HepG2 (cell line): Measurements from ENCODE around the gene CTSV. TPM values are rescaled to one million over a fixed set of nuclear protein-coding genes. Genes with fewer than 3 reads are reported as not detected.

Experiments
- MAFK ChIP-seq, 2 experiments: IDR thresholded peaks in 1 of 2; conservative IDR thresholded peaks in 1 of 2; 2 replicates each; pipeline ENCODE4 v1.6.1; 2011; ENCODE audit warnings: improper control_type of control experiment in 2 of 2, low read length in 2 of 2
- NCOA5 ChIP-seq: sonication (generic); formaldehyde crosslinking; IDR thresholded peaks from 2 replicates; pipeline ENCODE4 v1.4.0; 2020; ENCODE audit warnings: missing genetic modification reagents
- ZBTB40 ChIP-seq, 2 experiments: fragments of 450-650 bp in 1 of 2; sonication (generic) in 1 of 2; formaldehyde crosslinking in 1 of 2; IDR thresholded peaks; 2 replicates each; pipeline versions ENCODE4 v1.6.1 to v1.8.0; 2016 to 2022; ENCODE audit warnings: antibody characterized with exemption in 1 of 2, mild to moderate bottlenecking in 1 of 2, missing genetic modification reagents in 1 of 2
- ZFY ChIP-seq: sonication (generic); formaldehyde crosslinking; IDR thresholded peaks from 2 replicates; pipeline ENCODE4 v1.4.0; 2020; ENCODE audit warnings: missing genetic modification reagents
- ZNF136 ChIP-seq: sonication (generic); formaldehyde crosslinking; IDR thresholded peaks from 2 replicates; pipeline ENCODE4 v1.8.1; 2022; ENCODE audit warnings: low read depth, mild to moderate bottlenecking, moderate library complexity, missing genetic modification reagents
- ZNF430 ChIP-seq: sonication (generic); formaldehyde crosslinking; IDR thresholded peaks from 2 replicates; pipeline ENCODE4 v1.9.0; 2021; ENCODE audit warnings: mild to moderate bottlenecking, missing genetic modification reagents
- ZNF549 ChIP-seq: sonication (generic); formaldehyde crosslinking; IDR thresholded peaks from 2 replicates; pipeline ENCODE4 v1.5.0; 2020; ENCODE audit warnings: missing genetic modification reagents
- polyA plus RNA-seq, 8 experiments: library from polyadenylated mRNA; depleted of rRNA in 3 of 8; stranded (reverse) in 7 of 8; unstranded in 1 of 8; fragments of >200 nt; fragmentation: Illumina TruSeq in 4 of 8; extraction: Trizol in 4 of 8; gene quantifications; 2 replicates each; pipeline versions ENCODE4 v1.2.1 to v1.2.3, GENCODE V29; 2011 to 2016; ENCODE audit warnings: low read depth in 4 of 8, missing spikeins in 1 of 8, mixed read lengths in 1 of 8; ENCODE audit not compliant: insufficient read depth in 1 of 8
- total RNA-seq, 5 experiments: library from RNA; depleted of rRNA; stranded (reverse); fragments of >200 nt; fragmentation: Illumina TruSeq; extraction: Trizol; gene quantifications; 2 replicates each; pipeline ENCODE4 v1.2.3, GENCODE V29; 2016; ENCODE audit warnings: low read depth in 1 of 5
- TF ChIP-seq, protein P1 (sequence below): IDR thresholded peaks from 2 replicates; pipeline ENCODE4 v1.6.1; 2016; ENCODE audit warnings: low read depth
- TF ChIP-seq, protein P2 (sequence below): sonication (generic); formaldehyde crosslinking; IDR thresholded peaks from 2 replicates; pipeline ENCODE4 v1.4.0; 2020; ENCODE audit warnings: low read depth, mild to moderate bottlenecking, missing genetic modification reagents
- TF ChIP-seq, protein P3 (sequence below): sonication (generic); formaldehyde crosslinking; conservative IDR thresholded peaks from 2 replicates; pipeline ENCODE4 v1.4.0; 2020; ENCODE audit warnings: mild to moderate bottlenecking, missing genetic modification reagents, moderate library complexity

Gene CTSV
- total and polyA plus RNA-seq, 2 of the 13 experiments (the other 11 are each of a cell fraction or from before 2014, with no cell fraction given): 10.6 to 12.6 TPM

- TF ChIP-seq, protein P1, sequence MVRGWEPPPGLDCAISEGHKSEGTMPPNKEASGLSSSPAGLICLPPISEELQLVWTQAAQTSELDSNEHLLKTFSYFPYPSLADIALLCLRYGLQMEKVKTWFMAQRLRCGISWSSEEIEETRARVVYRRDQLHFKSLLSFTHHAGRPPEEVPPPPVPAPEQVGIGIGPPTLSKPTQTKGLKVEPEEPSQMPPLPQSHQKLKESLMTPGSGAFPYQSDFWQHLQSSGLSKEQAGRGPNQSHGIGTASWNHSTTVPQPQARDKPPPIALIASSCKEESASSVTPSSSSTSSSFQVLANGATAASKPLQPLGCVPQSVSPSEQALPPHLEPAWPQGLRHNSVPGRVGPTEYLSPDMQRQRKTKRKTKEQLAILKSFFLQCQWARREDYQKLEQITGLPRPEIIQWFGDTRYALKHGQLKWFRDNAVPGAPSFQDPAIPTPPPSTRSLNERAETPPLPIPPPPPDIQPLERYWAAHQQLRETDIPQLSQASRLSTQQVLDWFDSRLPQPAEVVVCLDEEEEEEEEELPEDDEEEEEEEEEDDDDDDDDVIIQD (CRISPR knock-in tag): no peak
- no peak for TF ChIP-seq NCOA5
- TF ChIP-seq, protein P2, sequence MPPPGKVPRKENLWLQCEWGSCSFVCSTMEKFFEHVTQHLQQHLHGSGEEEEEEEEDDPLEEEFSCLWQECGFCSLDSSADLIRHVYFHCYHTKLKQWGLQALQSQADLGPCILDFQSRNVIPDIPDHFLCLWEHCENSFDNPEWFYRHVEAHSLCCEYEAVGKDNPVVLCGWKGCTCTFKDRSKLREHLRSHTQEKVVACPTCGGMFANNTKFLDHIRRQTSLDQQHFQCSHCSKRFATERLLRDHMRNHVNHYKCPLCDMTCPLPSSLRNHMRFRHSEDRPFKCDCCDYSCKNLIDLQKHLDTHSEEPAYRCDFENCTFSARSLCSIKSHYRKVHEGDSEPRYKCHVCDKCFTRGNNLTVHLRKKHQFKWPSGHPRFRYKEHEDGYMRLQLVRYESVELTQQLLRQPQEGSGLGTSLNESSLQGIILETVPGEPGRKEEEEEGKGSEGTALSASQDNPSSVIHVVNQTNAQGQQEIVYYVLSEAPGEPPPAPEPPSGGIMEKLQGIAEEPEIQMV (CRISPR knock-in tag): no peak
- TF ChIP-seq ZFY (CRISPR knock-in tag): peak; percentile 0; the same call in 1 of the 2 replicates
- TF ChIP-seq ZNF549 (CRISPR knock-in tag): no peak
- TF ChIP-seq ZNF430 (CRISPR knock-in tag): no peak
- TF ChIP-seq MAFK (conservative IDR thresholded peaks at IDR 0.05 in 1 of 2, IDR thresholded peaks at IDR 0.05 in 1 of 2; ENCODE audit: low read length in 2 of 2): no peak
- TF ChIP-seq ZBTB40 (IDR thresholded peaks at IDR 0.05): no peak
- TF ChIP-seq ZBTB40 (CRISPR knock-in tag; IDR thresholded peaks at IDR 0.05): no peak
- TF ChIP-seq, protein P3, sequence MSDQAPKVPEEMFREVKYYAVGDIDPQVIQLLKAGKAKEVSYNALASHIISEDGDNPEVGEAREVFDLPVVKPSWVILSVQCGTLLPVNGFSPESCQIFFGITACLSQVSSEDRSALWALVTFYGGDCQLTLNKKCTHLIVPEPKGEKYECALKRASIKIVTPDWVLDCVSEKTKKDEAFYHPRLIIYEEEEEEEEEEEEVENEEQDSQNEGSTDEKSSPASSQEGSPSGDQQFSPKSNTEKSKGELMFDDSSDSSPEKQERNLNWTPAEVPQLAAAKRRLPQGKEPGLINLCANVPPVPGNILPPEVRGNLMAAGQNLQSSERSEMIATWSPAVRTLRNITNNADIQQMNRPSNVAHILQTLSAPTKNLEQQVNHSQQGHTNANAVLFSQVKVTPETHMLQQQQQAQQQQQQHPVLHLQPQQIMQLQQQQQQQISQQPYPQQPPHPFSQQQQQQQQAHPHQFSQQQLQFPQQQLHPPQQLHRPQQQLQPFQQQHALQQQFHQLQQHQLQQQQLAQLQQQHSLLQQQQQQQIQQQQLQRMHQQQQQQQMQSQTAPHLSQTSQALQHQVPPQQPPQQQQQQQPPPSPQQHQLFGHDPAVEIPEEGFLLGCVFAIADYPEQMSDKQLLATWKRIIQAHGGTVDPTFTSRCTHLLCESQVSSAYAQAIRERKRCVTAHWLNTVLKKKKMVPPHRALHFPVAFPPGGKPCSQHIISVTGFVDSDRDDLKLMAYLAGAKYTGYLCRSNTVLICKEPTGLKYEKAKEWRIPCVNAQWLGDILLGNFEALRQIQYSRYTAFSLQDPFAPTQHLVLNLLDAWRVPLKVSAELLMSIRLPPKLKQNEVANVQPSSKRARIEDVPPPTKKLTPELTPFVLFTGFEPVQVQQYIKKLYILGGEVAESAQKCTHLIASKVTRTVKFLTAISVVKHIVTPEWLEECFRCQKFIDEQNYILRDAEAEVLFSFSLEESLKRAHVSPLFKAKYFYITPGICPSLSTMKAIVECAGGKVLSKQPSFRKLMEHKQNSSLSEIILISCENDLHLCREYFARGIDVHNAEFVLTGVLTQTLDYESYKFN (CRISPR knock-in tag): no peak
- no peak for TF ChIP-seq ZNF136 (CRISPR knock-in tag)
Observed at GRCh38 chr9:97039514-97039860, 545 bp upstream of the CTSV start (continued).
